HepG2 (cell line): ENCODE measurements around the gene IRF2. TPM values are rescaled to one million over a fixed set of nuclear protein-coding genes. Genes with fewer than 3 reads are reported as not detected.

Source experiments
- ATAC-seq: fragments of 200-7000 bp; cut with Tn5 transposase; 3 replicates; pipeline ENCODE4 v1.9.1; 2020; ENCODE audit warnings: mild to moderate bottlenecking, moderate library complexity
- BruUV-seq: library from RNA; stranded (reverse); fragments of 400-500 nt; replicated peaks from 2 replicates; lab custom pipeline; 2021; lab: Mats Ljungman, UMichigan
- CTCF ChIA-PET: fragments of 300-600 bp; formaldehyde crosslinking; extraction: SDS; loops from one replicate; lab custom pipeline; 2021; ENCODE audit warnings: low total read pairs, inconsistent platforms, low intra/inter-chr PET ratio; lab: Yijun Ruan, JAX
- POLR2A ChIA-PET: fragments of 350-600 bp; sonication (Branson Sonifier 250); formaldehyde crosslinking; loops from one replicate; lab custom pipeline; 2020; ENCODE audit warnings: antibody characterized with exemption, inconsistent platforms; lab: Yijun Ruan, JAX
- DNase-seq: peaks from one replicate; pipeline ENCODE4 v3.0.0-alpha.2; 2015; ENCODE audit warnings: low spot score
- FAIRE-seq: peaks from 3 replicates; lab custom pipeline; 2011; peaks lifted over from hg19 to GRCh38; lab: Jason Lieb, UNC
- H2AFZ ChIP-seq: one replicate; pipeline ENCODE4 v1.6.1; 2011; ENCODE audit warnings: low read length, inconsistent platforms
- H3K27ac ChIP-seq: fragments of 300-600 bp; 3 replicates; pipeline ENCODE4 v1.8.0; 2011; ENCODE audit warnings: mixed run types, mild to moderate bottlenecking, mixed read lengths, low read length, inconsistent platforms; ENCODE audit not compliant: insufficient read depth; ENCODE audit errors: extremely low read length
- H3K27me3 ChIP-seq, 2 experiments: fragments of 200-600 bp in 1 of 2; 2 replicates in 1 of 2; 3 replicates in 1 of 2; pipeline versions ENCODE4 v1.6.0 to v1.8.0; 2011; ENCODE audit warnings: low read length in 2 of 2, mild to moderate bottlenecking in 2 of 2, moderate library complexity in 2 of 2, inconsistent platforms in 1 of 2; ENCODE audit not compliant: insufficient read depth in 2 of 2, control insufficient read depth in 1 of 2
- H3K36me3 ChIP-seq, 2 experiments: fragments of 200-600 bp in 1 of 2; replicated peaks in 1 of 2; 2 replicates in 1 of 2; 3 replicates in 1 of 2; pipeline versions ENCODE4 v1.5.1 to v1.8.0; 2011; ENCODE audit warnings: low read length in 2 of 2, inconsistent platforms in 1 of 2; ENCODE audit not compliant: insufficient read depth in 2 of 2, control insufficient read depth in 1 of 2
- H3K4me1 ChIP-seq: 2 replicates; pipeline ENCODE4 v1.5.1; 2012; ENCODE audit warnings: low read length, inconsistent platforms; ENCODE audit not compliant: insufficient read depth
- H3K4me2 ChIP-seq: 2 replicates; pipeline ENCODE4 v1.6.0; 2011; ENCODE audit warnings: low read depth, low read length, inconsistent platforms
- H3K4me3 ChIP-seq, 3 experiments: fragments of 200-600 bp in 1 of 3; sonication (generic), shearing (Covaris generic) in 1 of 3; replicated peaks in 1 of 3; 2 replicates each; pipeline ENCODE4 v1.5.1; 2011 to 2016; ENCODE audit warnings: low read length in 3 of 3, inconsistent platforms in 2 of 3, low read depth in 2 of 3, mild to moderate bottlenecking in 2 of 3, control low read depth in 1 of 3, mixed read lengths in 1 of 3; ENCODE audit not compliant: insufficient read depth in 1 of 3
- H3K79me2 ChIP-seq: one replicate; pipeline ENCODE4 v1.6.1; 2011; ENCODE audit warnings: low read length, inconsistent platforms; ENCODE audit not compliant: insufficient read depth
- H3K9ac ChIP-seq: 2 replicates; pipeline ENCODE4 v1.6.0; 2011; ENCODE audit warnings: mild to moderate bottlenecking, low read depth, low read length, inconsistent platforms; ENCODE audit not compliant: insufficient read depth
- H3K9me3 ChIP-seq: 2 replicates; pipeline ENCODE4 v1.5.1; 2012; ENCODE audit warnings: mild to moderate bottlenecking, low read length
- H4K20me1 ChIP-seq: 2 replicates; pipeline ENCODE4 v1.6.0; 2011; ENCODE audit warnings: inconsistent platforms, mild to moderate bottlenecking, low read length, moderate library complexity; ENCODE audit not compliant: insufficient read depth
- EP300 ChIP-seq, 3 experiments: sonication (generic) in 1 of 3; formaldehyde crosslinking in 1 of 3; IDR thresholded peaks; 2 replicates each; pipeline versions ENCODE4 v1.5.1 to v1.6.1; 2011 to 2020; ENCODE audit warnings: low read depth in 2 of 3, low read length in 2 of 3, borderline replicate concordance in 1 of 3, improper control_type of control experiment in 1 of 3, mild to moderate bottlenecking in 1 of 3, missing genetic modification reagents in 1 of 3, moderate library complexity in 1 of 3
- FOXO1 ChIP-seq: sonication (generic); formaldehyde crosslinking; IDR thresholded peaks from 2 replicates; pipeline ENCODE4 v1.4.0; 2020; ENCODE audit warnings: missing genetic modification reagents
- HOXA3 ChIP-seq: sonication (generic); formaldehyde crosslinking; IDR thresholded peaks from 2 replicates; pipeline ENCODE4 v1.5.0; 2020; ENCODE audit warnings: missing genetic modification reagents
- PRPF4 ChIP-seq: fragments of 200-400 bp; formaldehyde crosslinking; IDR thresholded peaks from 2 replicates; pipeline ENCODE4 v1.6.1; 2016; ENCODE audit warnings: low read length, low read depth; ENCODE audit not compliant: poor library complexity, severe bottlenecking
- SIN3B ChIP-seq: fragments of 150-350 bp; IDR thresholded peaks from 2 replicates; pipeline ENCODE4 v1.6.1; 2014; ENCODE audit warnings: low read length
- SP5 ChIP-seq: IDR thresholded peaks from 2 replicates; pipeline ENCODE4 v1.6.1; 2016; ENCODE audit warnings: low read depth, borderline replicate concordance
- SRF ChIP-seq: IDR thresholded peaks from 2 replicates; pipeline ENCODE4 v1.6.1; 2011; ENCODE audit warnings: mild to moderate bottlenecking, low read depth, low read length, moderate library complexity
- ZNF143 ChIP-seq: sonication (generic); formaldehyde crosslinking; IDR thresholded peaks from 2 replicates; pipeline ENCODE4 v1.4.0; 2020; ENCODE audit warnings: missing genetic modification reagents
- ZNF34 ChIP-seq: sonication (generic); formaldehyde crosslinking; IDR thresholded peaks from 2 replicates; pipeline ENCODE4 v1.4.0; 2020; ENCODE audit warnings: mild to moderate bottlenecking, missing genetic modification reagents, borderline replicate concordance
- ZNF382 ChIP-seq: sonication (generic); formaldehyde crosslinking; IDR thresholded peaks from 2 replicates; pipeline ENCODE4 v1.5.0; 2020; ENCODE audit warnings: missing genetic modification reagents, mild to moderate bottlenecking, borderline replicate concordance
- ZNF589 ChIP-seq: sonication (generic); formaldehyde crosslinking; conservative IDR thresholded peaks from 2 replicates; pipeline ENCODE4 v1.8.0; 2022; ENCODE audit warnings: mild to moderate bottlenecking, moderate library complexity, missing genetic modification reagents
- ZNF644 ChIP-seq: IDR thresholded peaks from 2 replicates; pipeline ENCODE4 v1.6.1; 2016; ENCODE audit warnings: low read depth
- ZSCAN20 ChIP-seq: sonication (generic); formaldehyde crosslinking; IDR thresholded peaks from 2 replicates; pipeline ENCODE4 v1.4.0; 2020; ENCODE audit warnings: missing genetic modification reagents, mild to moderate bottlenecking, borderline replicate concordance
- WGBS: methylation state at CpG from one replicate; pipeline ENCODE4 v1.1.6; 2017; ENCODE audit warnings: low lambda C conversion rate; 5-methylcytosine and 5-hydroxymethylcytosine counted together
- in situ Hi-C: cut with HindIII; loops from 2 replicates; pipeline ENCODE4 v1.10.0; 2017; ENCODE audit warnings: low pct_unique_long_range_greater_than_20kb; ENCODE audit not compliant: extremely low pct_ligation_motif_present
- intact Hi-C: fragments of 100-400 bp; cut with micrococcal nuclease; formaldehyde crosslinking; loops from one replicate; pipeline ENCODE4 v1.10.0; 2022; ENCODE audit not compliant: unreplicated experiment
- polyA plus RNA-seq, 8 experiments: library from polyadenylated mRNA; depleted of rRNA in 3 of 8; stranded (reverse) in 7 of 8; unstranded in 1 of 8; fragments of >200 nt; fragmentation: Illumina TruSeq in 4 of 8; extraction: Trizol in 4 of 8; gene quantifications; 2 replicates each; pipeline versions ENCODE4 v1.2.1 to v1.2.3, GENCODE V29; 2011 to 2016; ENCODE audit warnings: low read depth in 4 of 8, missing spikeins in 1 of 8, mixed read lengths in 1 of 8; ENCODE audit not compliant: insufficient read depth in 1 of 8
- total RNA-seq, 5 experiments: library from RNA; depleted of rRNA; stranded (reverse); fragments of >200 nt; fragmentation: Illumina TruSeq; extraction: Trizol; gene quantifications; 2 replicates each; pipeline ENCODE4 v1.2.3, GENCODE V29; 2016; ENCODE audit warnings: low read depth in 1 of 5
- TF ChIP-seq, protein P1 (sequence below): IDR thresholded peaks from 2 replicates; pipeline ENCODE4 v1.6.1; 2016
- TF ChIP-seq, protein P2 (sequence below): IDR thresholded peaks from 2 replicates; pipeline ENCODE4 v1.6.1; 2012; ENCODE audit warnings: low read depth, low read length, improper control_type of control experiment
- TF ChIP-seq, protein P3 (sequence below): sonication (generic); formaldehyde crosslinking; IDR thresholded peaks from 2 replicates; pipeline ENCODE4 v1.4.0; 2020; ENCODE audit warnings: missing genetic modification reagents, borderline replicate concordance

The IRF2 gene
- total and polyA plus RNA-seq, 2 of the 13 experiments (the other 11 are each of a cell fraction or from before 2014, with no cell fraction given): 15.5 to 28.8 TPM

DNA sequence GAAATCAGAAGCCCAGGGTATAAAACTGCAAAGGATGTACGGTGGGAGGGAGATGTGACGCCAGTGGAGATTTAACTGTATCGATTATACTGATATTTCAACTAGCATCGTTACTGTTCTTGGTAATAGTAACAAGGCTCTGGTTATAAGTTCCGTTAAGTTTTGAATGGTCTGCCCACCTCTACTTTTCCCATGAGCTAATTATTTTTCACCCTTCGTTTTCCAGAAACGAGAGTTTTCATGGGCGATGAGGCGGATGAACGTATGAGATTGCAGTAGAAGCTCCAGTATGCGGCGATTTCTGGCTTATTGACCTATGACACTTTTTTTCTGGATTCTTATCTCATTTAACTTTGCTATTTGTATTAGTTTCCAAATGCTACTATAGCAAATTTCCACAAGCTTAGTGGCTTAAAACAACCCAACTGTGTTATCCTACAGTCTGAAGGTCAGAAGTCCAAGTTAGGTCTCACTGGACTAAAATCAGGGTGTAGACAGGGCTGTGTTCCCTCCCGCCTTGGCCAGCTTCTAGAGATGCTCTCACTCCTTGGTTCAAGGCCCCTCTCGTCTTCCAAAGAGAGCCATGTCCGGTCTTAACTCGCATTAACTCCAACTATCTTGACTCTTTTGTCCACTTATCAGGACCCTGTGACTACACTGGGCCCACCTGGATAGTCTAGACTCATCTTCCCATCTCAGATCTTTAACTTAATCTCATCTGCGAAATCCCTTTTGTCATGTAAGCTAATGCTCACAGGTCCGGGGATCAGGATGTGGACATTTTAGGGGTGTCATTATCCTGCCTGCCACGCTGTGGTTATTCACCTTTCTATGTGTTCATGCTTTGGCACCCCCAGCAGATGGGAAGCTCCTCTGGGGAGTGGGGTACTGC lies 122.5 kb downstream of the IRF2 start:
- intact Hi-C loops: no loop called here
- CTCF ChIA-PET: no interaction called here
- TF ChIP-seq EP300 (IDR thresholded peaks at IDR 0.05; ENCODE audit: low read depth in 2 of 2, low read length in 2 of 2) (peak in 1 of 2 experiments; percentile 46; a peak in 2 of 4 replicates), EP300 (CRISPR knock-in tag; IDR thresholded peaks at IDR 0.05; ENCODE audit: borderline replicate concordance) (no peak), ZNF34 (CRISPR knock-in tag) (no peak), ZSCAN20 (CRISPR knock-in tag) (peak; percentile 95; the same call in 1 of the 2 replicates), ZNF143 (CRISPR knock-in tag) (no peak), FOXO1 (no peak), ZNF644 (CRISPR knock-in tag) (no peak), HOXA3 (CRISPR knock-in tag) (no peak), ZNF589 (no peak), SP5 (CRISPR knock-in tag) (no peak), ZNF382 (CRISPR knock-in tag) (no peak), SIN3B (no peak), SRF (no peak), PRPF4 (peak; percentile 77)
- TF ChIP-seq, protein P1, sequence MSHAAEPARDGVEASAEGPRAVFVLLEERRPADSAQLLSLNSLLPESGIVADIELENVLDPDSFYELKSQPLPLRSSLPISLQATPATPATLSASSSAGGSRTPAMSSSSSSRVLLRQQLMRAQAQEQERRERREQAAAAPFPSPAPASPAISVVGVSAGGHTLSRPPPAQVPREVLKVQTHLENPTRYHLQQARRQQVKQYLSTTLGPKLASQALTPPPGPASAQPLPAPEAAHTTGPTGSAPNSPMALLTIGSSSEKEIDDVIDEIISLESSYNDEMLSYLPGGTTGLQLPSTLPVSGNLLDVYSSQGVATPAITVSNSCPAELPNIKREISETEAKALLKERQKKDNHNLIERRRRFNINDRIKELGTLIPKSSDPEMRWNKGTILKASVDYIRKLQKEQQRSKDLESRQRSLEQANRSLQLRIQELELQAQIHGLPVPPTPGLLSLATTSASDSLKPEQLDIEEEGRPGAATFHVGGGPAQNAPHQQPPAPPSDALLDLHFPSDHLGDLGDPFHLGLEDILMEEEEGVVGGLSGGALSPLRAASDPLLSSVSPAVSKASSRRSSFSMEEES (CRISPR knock-in tag): no peak
- TF ChIP-seq, protein P2, sequence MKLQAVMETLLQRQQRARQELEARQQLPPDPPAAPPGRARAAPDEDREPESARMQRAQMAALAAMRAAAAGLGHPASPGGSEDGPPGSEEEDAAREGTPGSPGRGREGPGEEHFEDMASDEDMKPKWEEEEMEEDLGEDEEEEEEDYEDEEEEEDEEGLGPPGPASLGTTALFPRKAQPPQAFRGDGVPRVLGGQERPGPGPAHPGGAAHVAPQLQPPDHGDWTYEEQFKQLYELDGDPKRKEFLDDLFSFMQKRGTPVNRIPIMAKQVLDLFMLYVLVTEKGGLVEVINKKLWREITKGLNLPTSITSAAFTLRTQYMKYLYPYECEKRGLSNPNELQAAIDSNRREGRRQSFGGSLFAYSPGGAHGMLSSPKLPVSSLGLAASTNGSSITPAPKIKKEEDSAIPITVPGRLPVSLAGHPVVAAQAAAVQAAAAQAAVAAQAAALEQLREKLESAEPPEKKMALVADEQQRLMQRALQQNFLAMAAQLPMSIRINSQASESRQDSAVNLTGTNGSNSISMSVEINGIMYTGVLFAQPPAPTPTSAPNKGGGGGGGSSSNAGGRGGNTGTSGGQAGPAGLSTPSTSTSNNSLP: no peak
- TF ChIP-seq, protein P3, sequence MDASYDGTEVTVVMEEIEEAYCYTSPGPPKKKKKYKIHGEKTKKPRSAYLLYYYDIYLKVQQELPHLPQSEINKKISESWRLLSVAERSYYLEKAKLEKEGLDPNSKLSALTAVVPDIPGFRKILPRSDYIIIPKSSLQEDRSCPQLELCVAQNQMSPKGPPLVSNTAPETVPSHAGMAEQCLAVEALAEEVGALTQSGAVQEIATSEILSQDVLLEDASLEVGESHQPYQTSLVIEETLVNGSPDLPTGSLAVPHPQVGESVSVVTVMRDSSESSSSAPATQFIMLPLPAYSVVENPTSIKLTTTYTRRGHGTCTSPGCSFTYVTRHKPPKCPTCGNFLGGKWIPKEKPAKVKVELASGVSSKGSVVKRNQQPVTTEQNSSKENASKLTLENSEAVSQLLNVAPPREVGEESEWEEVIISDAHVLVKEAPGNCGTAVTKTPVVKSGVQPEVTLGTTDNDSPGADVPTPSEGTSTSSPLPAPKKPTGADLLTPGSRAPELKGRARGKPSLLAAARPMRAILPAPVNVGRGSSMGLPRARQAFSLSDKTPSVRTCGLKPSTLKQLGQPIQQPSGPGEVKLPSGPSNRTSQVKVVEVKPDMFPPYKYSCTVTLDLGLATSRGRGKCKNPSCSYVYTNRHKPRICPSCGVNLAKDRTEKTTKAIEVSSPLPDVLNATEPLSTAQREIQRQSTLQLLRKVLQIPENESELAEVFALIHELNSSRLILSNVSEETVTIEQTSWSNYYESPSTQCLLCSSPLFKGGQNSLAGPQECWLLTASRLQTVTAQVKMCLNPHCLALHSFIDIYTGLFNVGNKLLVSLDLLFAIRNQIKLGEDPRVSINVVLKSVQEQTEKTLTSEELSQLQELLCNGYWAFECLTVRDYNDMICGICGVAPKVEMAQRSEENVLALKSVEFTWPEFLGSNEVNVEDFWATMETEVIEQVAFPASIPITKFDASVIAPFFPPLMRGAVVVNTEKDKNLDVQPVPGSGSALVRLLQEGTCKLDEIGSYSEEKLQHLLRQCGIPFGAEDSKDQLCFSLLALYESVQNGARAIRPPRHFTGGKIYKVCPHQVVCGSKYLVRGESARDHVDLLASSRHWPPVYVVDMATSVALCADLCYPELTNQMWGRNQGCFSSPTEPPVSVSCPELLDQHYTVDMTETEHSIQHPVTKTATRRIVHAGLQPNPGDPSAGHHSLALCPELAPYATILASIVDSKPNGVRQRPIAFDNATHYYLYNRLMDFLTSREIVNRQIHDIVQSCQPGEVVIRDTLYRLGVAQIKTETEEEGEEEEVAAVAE (CRISPR knock-in tag): no peak

More for the DNA sequence above, 122.5 kb downstream of the IRF2 start:
- FAIRE-seq: no peak
- Histone ChIP-seq H4K20me1 (no peaks in the 10 kb centered on the region), H3K9ac (no peak overlapping the region), H3K9me3 (no peaks in the 10 kb centered on the region), H3K4me3 (no peak overlapping the region), H3K4me2 (no peak overlapping the region), H3K27me3 (no peaks in the 10 kb centered on the region), H3K27ac (peak overlapping the region; percentile 12), H2AFZ (no peak overlapping the region), H3K36me3 (no peaks in the 10 kb centered on the region), H3K4me1 (peaks cover 81% of the 10 kb centered on the region), H3K79me2 (no peaks in the 10 kb centered on the region)
- no TSS peak for BruUV-seq
- WGBS: 89% methylated on average over 19 of the region's 19 CpGs
- DNase-seq: peak; percentile 41
- no peak for ATAC-seq
- POLR2A ChIA-PET: interaction anchor here (1.1 kb wide), 1 partner anchor 185 kb away, joined by 3 read pairs; no protein-coding TSS in a partner anchor
- in situ Hi-C loops: no loop called here
